ENCODE results near the gene NUCKS1. TPM values are rescaled to one million over a fixed set of nuclear protein-coding genes. Genes with fewer than 3 reads are reported as not detected.

NUCKS1 gene
- total RNA-seq, 1 experiment from 2014 or later = 268 TPM

- no peak for DNase-seq (ENCODE audit: low read depth)
Measured at GRCh38 chr1:205700865-205701401, 49.0 kb downstream of the NUCKS1 start.

GRCh38 chr1:205699416-205699815 is 50.6 kb downstream of the NUCKS1 start:
- no peak for DNase-seq (ENCODE audit: low read depth)

DNA sequence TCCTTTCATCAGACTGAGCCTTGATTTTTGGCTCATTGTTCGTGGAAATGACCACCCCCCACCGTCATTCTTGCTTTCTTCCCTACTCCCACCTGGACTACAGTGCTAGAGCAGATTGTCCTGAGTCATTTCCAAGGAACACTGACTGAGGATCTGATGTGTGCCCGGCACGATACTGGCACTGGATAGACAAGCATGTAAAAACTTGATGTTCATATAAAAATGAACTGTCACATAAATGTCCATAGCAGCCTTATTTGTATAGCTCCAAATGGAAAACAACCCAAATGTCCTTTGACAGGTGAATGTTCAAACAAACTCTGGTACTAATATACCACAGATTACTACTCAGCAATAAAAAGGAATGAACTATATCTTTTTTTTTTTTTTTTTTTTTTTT is 51.1 kb downstream of the NUCKS1 start:
- DNase-seq (ENCODE audit: low read depth) = no peak

DNA sequence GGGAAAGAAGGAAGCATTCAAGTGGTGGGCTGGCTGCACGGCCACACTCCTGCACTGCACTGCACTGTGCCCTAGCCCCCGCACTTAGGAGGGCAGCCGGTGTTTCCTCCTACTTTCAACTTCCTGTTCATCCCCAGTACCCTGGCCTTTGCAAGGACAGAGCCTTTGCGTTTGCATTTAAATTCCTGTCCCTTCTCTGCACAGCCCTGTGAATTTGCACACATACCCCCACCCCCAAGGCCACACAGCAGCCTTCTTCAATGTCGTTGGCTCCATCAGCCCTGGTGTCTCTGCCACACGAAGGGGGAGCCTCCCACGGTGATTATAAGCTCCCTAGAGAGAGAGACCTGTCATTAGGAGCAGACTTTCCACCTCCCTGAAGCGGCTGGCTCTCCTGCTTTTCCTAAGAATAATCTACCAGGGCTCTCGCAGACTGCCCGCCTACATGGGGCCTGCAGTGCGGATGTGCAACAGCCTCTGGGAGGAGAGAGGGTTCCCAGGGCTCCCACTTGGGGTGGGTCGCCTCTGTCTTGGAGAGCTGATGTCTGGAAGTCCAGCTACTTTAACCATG is 56.5 kb downstream of the NUCKS1 start:
- DNase-seq (ENCODE audit: low read depth) = no peak

- no peak for DNase-seq (ENCODE audit: low read depth)
Measured at GRCh38 chr1:205692423-205692822, 57.6 kb downstream of the NUCKS1 start.

DNA sequence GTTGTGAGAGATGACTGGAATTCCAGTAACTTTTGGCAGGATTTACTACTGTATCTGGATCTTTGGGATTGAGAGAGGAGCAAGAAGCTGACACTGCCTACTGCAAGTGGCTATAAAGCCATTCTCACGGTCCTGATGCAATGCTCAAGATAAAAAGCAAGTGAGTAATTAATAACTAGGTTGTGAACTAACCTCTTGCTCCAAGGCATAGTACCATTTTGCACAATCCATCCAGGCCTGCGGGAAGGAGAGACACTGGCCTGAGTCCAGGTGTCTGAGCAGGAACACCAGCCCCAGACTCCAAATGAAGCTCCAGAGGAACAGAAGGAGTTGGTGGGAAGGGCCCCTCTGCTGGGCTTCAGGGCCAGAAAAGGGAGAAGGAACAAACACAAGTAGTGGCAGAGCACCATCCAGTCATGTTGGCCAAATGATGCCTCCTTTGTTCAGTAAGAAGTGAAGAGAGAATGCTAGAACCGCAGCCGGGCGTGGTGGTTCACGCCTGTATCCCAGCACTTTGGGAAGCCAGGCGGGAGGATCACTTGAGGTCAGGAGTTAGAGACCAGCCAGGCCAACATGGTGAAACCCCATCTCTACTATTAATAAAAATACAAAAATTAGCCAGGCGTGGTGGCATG is 59.7 kb downstream of the NUCKS1 start:
- DNase-seq (ENCODE audit: low read depth) = no peak

- DNase-seq (ENCODE audit: low read depth) = no peak
Measured at GRCh38 chr1:205689479-205689878, 60.5 kb downstream of the NUCKS1 start.

DNA sequence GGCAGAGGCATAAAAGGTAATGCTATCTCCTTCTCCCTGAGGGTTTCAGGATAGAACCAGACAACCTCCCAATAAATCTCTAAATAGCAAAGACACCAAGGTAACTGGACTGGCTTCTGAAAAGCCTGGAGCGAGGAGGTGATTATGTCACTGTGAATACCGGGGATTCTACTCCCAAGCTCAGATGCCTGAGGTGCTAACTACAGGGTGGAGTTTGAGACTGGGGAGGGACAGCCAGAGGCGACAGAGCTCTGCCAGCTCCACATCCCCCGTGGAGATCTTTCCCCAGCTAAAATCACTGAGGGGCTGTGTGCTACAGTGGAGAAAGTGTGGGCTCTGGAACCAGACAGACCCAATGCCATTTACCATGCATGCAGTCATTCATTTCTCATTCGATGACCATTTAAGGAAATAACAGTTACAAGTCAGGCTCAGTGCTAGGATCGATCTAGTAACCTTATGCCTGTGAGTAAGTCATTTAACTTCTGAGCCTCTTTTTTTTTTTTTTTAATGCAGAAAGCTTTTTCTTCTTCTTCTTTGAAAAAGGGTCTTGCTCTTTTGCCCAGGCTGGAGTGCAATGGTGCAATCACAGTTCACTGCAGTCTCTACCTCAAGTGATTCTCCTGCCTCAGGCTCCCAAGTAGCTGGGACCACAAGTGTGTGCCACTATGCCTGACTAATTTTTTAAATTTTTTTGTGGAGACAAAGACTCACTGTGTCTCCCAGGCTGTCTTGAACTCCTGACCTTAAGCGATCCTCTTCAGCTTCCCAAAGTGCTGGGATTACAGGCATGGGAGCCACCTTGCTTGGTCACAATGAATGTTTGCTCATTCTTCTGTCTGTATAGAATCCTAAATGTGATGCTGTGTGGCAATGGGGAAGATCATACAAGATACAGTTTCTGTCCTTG is 61.6 kb downstream of the NUCKS1 start:
- no peak for DNase-seq (ENCODE audit: low read depth)

DNA sequence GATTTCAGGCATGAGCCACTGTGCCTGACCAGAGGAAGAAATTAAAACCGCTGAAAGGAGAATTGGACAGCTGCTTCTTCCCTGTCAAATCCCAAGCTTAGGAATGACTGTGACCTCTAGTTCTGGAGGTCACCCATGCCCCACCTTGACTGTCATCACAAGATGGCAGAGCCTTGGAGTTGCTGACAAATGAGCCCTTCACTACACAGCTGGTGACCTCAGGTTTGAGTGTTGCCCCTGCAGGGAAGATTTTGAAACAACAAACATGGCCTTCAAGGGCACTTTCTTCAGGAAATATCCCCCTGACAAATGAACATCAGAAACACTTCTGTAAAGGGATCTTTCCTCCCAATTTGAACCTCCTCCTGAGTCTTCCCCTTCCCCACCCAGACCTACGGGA is 62.7 kb downstream of the NUCKS1 start:
- DNase-seq (ENCODE audit: low read depth) = no peak

DNA sequence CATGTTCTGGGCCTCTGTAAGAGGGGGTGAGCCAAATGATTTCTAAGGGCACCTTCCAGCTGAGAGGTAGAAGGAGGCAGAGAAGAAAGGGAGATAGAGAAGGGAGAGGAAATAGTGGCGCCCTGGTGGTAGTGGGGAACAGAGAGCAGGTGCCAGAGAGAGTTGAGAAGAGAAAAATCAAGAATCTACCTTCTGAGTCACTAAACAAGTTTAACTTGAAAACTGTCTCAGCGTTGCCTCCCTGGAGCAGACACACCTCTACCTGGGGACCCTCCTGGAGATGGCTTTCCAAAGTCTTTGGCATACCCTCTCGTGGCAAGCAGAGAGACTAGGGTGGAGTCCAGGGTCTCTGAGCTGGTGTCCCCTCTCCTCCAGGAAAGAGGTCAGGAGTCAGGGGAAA is 68.6 kb downstream of the NUCKS1 start:
- no peak for DNase-seq (ENCODE audit: low read depth)

GRCh38 chr1:205680073-205680851 is 69.7 kb downstream of the NUCKS1 start, which contains the start of gene SLC45A3:
SLC45A3 (minus strand) TSS chr1:205680509; CDS start chr1:205664656, 15,853 bp downstream.
- peak; percentile 25 for DNase-seq (ENCODE audit: low read depth)

GRCh38 chr1:205678286-205679111 is 71.5 kb downstream of the NUCKS1 start:
- no peak for DNase-seq (ENCODE audit: low read depth)

GRCh38 chr1:205677167-205677566 is 72.8 kb downstream of the NUCKS1 start:
- no peak for DNase-seq (ENCODE audit: low read depth)

DNA sequence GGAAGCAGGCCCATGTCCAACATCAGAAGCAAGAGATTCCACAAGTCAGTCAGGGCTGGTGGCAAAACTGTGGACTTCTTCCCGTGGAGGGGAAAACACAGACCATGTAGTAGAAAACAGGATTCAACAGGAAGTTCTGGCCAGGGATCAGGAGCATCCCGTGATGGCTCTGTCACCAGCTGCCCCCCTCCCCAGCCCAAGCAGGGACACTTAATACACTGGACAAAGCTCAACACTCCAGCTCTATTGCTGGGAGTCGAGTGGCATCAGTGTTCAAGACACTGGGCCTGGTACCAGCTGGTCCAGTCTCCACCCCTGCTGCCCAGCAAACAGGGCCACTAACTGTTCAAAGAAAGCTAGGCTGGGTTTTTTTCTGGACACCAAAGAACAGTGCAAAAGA is 73.4 kb downstream of the NUCKS1 start:
- no peak for DNase-seq (ENCODE audit: low read depth)

DNA sequence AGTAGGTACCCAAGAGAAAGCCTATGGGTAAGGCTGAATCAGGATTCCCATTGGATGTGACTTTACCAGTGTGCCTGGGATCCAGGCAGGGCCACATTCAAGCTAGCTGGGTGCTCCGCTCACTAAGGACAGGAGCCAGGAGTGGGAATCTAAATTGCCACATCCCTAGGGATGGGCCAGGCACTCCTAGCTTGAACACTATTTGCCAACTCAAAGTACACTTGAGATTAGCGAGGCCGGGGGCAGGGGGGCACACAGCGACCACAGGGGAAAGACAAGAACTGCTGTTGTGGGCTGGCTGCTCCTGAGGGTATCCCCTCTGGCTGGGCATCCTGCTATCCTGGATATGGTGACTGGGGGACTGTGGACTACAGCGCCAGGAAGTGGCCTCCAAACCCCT is 74.0 kb downstream of the NUCKS1 start:
- no peak for DNase-seq (ENCODE audit: low read depth)

DNA sequence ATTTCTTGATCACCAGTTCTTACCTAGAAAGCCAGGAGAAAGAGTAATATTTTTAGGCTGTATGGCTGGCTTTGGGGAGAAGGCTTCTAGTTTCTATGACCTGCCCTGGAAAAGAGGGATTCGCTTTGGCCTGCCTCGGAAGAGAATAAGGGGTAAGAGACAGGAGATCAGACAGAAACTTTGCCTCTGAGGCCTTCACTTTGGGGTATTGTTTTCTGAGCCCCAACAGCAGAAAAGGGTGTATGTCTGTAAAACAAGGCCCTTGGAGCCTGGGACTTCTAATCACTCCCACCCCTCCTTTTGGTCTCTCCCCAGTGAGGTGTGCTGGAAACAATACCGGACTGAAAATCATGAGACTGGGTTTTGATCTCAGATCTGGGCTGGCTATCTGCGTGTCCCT is 74.7 kb downstream of the NUCKS1 start:
- no peak for DNase-seq (ENCODE audit: low read depth)

- no peak for DNase-seq (ENCODE audit: low read depth)
Measured at GRCh38 chr1:205672970-205673369, 77.0 kb downstream of the NUCKS1 start.

GRCh38 chr1:205672395-205672889 is 77.5 kb downstream of the NUCKS1 start:
- DNase-seq (ENCODE audit: low read depth) = no peak

DNA sequence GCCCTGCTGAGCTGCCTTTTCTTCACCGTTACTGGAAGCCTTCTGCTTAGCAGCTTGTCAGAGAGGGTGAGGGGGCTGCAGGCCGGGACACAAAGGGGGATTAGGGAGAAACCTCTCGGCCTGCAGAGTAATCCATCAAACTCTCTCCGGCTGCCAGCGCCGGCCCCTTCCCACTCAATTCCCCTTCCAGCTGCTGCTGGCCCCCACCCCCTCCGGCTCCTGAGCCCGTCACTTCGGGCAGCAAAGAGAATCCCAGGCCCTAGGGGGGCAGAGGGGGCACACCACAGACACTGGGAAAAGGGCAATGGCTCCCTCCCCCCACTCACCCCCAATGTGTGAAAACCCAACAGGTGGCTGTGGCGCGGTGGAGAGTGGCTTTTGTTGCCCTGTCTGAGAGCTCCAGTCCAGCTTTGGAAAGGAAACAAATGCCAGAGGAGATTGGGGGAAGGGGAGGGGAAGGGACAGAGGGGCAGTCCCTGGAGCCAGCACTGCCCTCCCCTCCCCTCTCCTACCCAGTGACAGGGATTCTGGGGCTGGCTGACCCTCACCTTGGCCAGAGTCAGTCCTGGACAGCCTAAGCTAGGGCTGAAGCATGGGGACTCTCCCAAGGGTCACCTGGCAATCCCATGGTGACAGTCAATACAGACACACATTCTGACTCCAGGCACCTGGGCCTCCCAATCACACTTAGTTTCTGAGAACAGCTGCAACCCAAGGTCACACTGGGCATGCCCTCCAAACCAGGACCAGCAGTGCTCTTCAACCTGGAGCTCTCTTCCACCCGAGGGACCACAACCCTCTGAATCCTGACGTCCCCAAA is 79.2 kb downstream of the NUCKS1 start:
- DNase-seq (ENCODE audit: low read depth) = no peak

DNA sequence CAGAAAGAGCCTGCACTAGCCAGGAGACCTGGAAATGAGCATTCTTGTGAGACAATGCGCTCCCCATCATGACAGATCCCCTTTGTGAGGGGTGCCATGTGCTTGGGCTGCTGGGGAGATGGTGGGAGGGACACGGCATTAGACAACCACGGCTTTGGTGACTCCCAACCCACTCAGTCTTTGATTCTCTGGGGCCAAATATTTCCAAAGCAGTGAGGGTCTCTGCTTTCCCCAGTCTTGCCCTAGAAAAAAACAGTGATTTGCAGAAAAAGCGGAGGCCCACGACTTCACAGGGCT is 79.9 kb downstream of the NUCKS1 start:
- no peak for DNase-seq (ENCODE audit: low read depth)
